GM12891 (cell line): ENCODE measurements around the gene PRUNE2.

Experiments
- DNase-seq: peaks from one replicate; pipeline ENCODE4 v3.0.0; 2011; ENCODE audit warnings: low spot score; ENCODE audit not compliant: insufficient read length
- FAIRE-seq: peaks from 2 replicates; lab custom pipeline; 2011; peaks lifted over from hg19 to GRCh38; lab: Jason Lieb, UNC
- PAX5 ChIP-seq: IDR thresholded peaks from 2 replicates; pipeline ENCODE4 v1.6.1; 2011; ENCODE audit warnings: low read length, moderate library complexity, mild to moderate bottlenecking; ENCODE audit not compliant: insufficient read depth, severe bottlenecking
- POLR2A ChIP-seq: IDR thresholded peaks from 2 replicates; pipeline ENCODE4 v1.6.1; 2011; ENCODE audit warnings: low read depth, low read length, control low read depth
- POLR2AphosphoS5 ChIP-seq: IDR thresholded peaks from 2 replicates; pipeline ENCODE4 v1.6.1; 2011; ENCODE audit warnings: low read depth, low read length, control low read depth
- POU2F2 ChIP-seq: IDR thresholded peaks from 2 replicates; pipeline ENCODE4 v1.6.1; 2011; ENCODE audit warnings: low read depth, mild to moderate bottlenecking, control low read depth, low read length, moderate library complexity
- SPI1 ChIP-seq: IDR thresholded peaks from 2 replicates; pipeline ENCODE4 v1.6.1; 2011; ENCODE audit warnings: low read depth, low read length, control low read depth
- TAF1 ChIP-seq: IDR thresholded peaks from 2 replicates; pipeline ENCODE4 v1.6.1; 2011; ENCODE audit warnings: low read depth, low read length, control low read depth

PRUNE2 gene

DNA sequence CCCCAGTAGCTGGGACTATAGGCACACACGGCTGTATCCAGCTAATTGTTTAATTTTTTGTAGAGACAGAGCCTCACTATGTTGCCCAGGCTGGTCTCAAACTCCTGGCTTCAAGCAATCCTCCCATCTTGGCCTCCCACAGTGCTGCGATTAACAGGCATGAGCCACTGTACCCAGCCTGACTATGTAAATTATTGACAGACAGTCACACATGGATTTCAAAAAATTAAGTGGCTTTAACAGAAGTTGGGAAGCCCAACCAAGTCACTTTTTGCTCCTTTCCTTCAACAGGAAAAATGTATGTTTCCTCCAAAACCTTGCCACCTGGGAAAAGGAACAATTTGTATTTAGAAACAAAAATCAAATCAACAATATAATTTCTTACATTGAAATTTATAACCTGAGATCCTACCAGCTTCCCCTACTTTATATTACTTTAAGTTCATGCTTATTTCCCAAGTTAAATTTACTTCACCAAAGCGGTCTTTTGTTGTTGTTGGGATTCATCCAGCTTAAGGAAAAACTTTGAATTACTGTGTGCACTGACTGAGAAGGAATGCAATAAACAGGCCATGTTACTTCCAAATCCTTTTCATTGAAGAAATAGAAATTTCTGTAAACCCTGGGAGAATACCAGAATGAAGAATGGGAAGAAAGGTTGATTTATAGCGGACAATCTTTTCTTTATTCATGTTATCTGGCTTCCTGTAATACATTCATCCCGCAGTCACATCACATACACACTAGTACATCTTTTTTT lies 133.0 kb downstream of the PRUNE2 start:
- no peak for TF ChIP-seq POLR2AphosphoS5
- TF ChIP-seq SPI1 = no peak
- no peak for TF ChIP-seq POU2F2
- no peak for TF ChIP-seq POLR2A
- no peak for TF ChIP-seq PAX5
- no peak for TF ChIP-seq TAF1
- no peak for DNase-seq
- FAIRE-seq = no peak

GRCh38 chr9:76766126-76766525 lies 139.8 kb downstream of the PRUNE2 start:
- FAIRE-seq (no peak), DNase-seq (no peak)
- TF ChIP-seq SPI1 = no peak
- TF ChIP-seq POLR2A = no peak
- no peak for TF ChIP-seq POU2F2
- no peak for TF ChIP-seq TAF1

- TF ChIP-seq POU2F2 (no peak), POLR2A (no peak), PAX5 (no peak), POLR2AphosphoS5 (no peak), SPI1 (no peak), TAF1 (no peak)
- DNase-seq = no peak
- no peak for FAIRE-seq
Observed at GRCh38 chr9:76764138-76764537, 141.8 kb downstream of the PRUNE2 start, which contains the start of gene PCA3. Gene PCA3, plus strand, starts transcription at chr9:76764438.

DNA sequence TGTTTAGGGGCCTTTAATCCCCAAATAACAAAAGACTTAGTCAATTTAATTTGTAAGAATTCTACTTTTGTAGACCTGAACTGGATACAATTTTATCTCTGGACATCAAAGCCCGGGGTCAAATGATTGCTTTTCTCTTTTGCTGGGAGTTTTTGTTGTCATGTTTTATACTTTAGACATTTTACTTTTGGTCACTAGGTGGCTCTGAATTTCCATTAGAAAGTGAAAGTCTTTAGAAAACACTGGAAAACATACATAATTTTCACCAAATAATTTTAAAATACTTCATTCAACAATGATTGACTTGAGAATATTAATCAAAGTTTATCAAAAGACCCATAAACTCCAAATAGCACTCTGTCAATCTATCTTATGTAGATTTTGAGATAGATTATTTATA lies 144.5 kb downstream of the PRUNE2 start:
- TF ChIP-seq SPI1 (no peak), PAX5 (no peak), TAF1 (no peak), POU2F2 (no peak), POLR2A (no peak), POLR2AphosphoS5 (no peak)
- FAIRE-seq (no peak), DNase-seq (no peak)

DNA sequence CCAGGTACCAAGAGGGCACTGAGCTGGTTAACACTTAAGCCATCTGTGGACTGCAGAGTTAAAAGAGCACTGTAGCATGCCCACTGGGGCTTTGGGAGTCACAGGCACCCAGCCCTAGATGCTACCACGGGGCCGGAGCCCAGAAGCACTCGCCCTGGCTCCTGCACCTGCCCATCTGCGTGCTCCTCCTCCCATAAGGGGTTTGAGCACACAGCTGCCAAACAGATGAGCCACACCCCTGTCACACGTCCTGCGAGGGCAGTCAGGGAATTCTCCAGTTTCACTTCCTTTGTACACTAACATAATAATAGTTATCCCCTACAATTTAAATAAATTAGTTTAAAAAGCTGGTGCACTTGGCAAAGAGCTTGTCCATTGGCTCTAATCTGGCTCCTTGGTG lies 146.2 kb downstream of the PRUNE2 start:
- no peak for DNase-seq
- FAIRE-seq = no peak

DNA sequence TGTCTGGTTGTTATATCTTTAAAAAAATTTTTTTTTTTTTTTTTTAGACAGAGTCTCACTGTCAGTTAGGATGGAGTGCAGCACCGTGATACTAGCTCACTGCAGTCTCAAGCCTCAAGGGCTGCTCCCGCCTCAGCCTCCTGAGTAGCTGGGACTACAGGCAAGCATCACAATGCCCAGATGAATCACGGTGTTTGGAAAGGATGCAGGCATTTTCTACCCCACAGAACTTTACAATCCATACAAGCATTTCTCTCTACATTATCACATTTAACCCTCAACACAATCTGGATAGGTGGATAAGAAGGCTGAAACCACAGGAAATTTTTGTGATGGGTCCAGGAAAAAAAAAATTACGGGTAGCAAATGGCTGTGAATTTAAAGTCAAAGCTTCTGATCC lies 147.4 kb downstream of the PRUNE2 start:
- no peak for FAIRE-seq
- TF ChIP-seq POLR2A (no peak), POLR2AphosphoS5 (no peak), SPI1 (no peak), POU2F2 (no peak), TAF1 (no peak), PAX5 (no peak)
- DNase-seq = no peak

More for the DNA sequence above, 146.2 kb downstream of the PRUNE2 start:
- no peak for TF ChIP-seq TAF1
- no peak for TF ChIP-seq POLR2AphosphoS5
- TF ChIP-seq POLR2A = no peak
- no peak for TF ChIP-seq PAX5
- TF ChIP-seq SPI1 = peak; percentile 30; the same call in 1 of the 2 replicates

GRCh38 chr9:76756941-76757673 lies 148.8 kb downstream of the PRUNE2 start:
- FAIRE-seq (no peak), DNase-seq (no peak)
- no peak for TF ChIP-seq POLR2AphosphoS5

DNA sequence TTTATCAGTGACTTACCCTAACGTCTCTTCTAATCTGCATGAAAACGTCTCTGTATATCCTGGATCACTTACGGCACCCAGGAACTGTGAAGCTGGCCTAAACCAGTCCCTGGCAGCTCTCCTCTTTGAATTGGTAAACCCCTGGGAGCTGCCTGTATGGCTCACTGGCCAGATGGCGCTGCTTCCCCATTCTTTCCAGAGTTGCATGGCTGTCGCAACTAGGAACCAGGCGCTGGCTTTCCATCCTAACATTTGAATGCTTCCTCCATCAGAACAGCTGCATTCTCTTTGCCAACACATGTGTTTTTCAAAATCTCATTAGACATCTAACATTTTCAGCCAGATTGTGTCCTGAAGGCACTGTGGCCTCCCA lies 149.7 kb downstream of the PRUNE2 start:
- FAIRE-seq = peak; percentile 26
- DNase-seq = no peak
- TF ChIP-seq SPI1 = no peak
- TF ChIP-seq PAX5 = no peak
- TF ChIP-seq POLR2A = no peak
- TF ChIP-seq POU2F2 = no peak
- TF ChIP-seq TAF1 = no peak
- TF ChIP-seq POLR2AphosphoS5 = no peak

DNA sequence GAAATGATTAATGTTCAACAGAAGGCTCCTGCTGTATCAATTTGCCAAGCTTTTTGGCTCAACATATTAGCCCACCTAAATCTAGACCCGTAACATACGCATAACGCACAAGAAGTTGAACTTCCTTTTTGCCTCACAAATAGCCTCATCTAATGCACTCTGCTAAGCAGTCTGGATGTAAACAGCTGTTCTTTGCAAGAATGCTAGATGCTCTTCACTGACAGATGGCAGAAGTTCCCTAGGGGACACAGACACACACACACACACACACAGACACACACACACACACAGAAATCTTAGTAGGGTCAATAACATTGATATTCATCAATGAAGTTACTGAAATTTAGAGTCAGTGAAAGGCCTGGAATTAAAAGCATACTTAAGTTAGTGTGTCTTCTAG lies 154.9 kb downstream of the PRUNE2 start:
- no peak for DNase-seq
- FAIRE-seq = no peak
- TF ChIP-seq POLR2A = no peak
- no peak for TF ChIP-seq TAF1
- TF ChIP-seq PAX5 = no peak
- no peak for TF ChIP-seq POU2F2
- no peak for TF ChIP-seq SPI1

GRCh38 chr9:76744336-76744735 lies 161.6 kb downstream of the PRUNE2 start:
- TF ChIP-seq TAF1 (no peak), PAX5 (no peak), SPI1 (no peak), POLR2AphosphoS5 (no peak), POU2F2 (no peak), POLR2A (no peak)
- no peak for FAIRE-seq
- DNase-seq = no peak
